GM23338 (cell line): Measurements from ENCODE around the gene SARNP. TPM values are rescaled to one million over a fixed set of nuclear protein-coding genes. Genes with fewer than 3 reads are reported as not detected.

ENCODE experiments used
- ATAC-seq: fragments of 200-7000 bp; cut with Tn5 transposase; 3 replicates; pipeline ENCODE4 v1.9.1; 2020
- DNase-seq: peaks from one replicate; pipeline ENCODE4 v3.0.0-alpha.2; 2015; ENCODE audit warnings: low spot score
- H2AFZ ChIP-seq: fragments of 200-600 bp; sonication (generic); 2 replicates; pipeline ENCODE4 v1.8.0; 2016; ENCODE audit warnings: antibody characterized with exemption, mild to moderate bottlenecking, moderate library complexity
- H3F3A ChIP-seq: fragments of 200-600 bp; sonication (generic); replicated peaks from 2 replicates; pipeline ENCODE4 v1.8.0; 2017; ENCODE audit warnings: antibody characterized with exemption, mixed run types, low read depth
- H3K27ac ChIP-seq: fragments of 200-600 bp; sonication (generic); 2 replicates; pipeline ENCODE4 v1.6.1; 2016; ENCODE audit warnings: low read depth
- H3K27me3 ChIP-seq: fragments of 200-600 bp; sonication (generic); 2 replicates; pipeline ENCODE4 v1.8.0; 2016; ENCODE audit warnings: mild to moderate bottlenecking, mixed run types, moderate library complexity; ENCODE audit not compliant: insufficient read depth
- H3K36me3 ChIP-seq: fragments of 200-600 bp; sonication (generic); 2 replicates; pipeline ENCODE4 v1.8.0; 2016; ENCODE audit warnings: mild to moderate bottlenecking; ENCODE audit not compliant: insufficient read depth
- H3K4me1 ChIP-seq: fragments of 200-600 bp; sonication (generic); 2 replicates; pipeline ENCODE4 v1.8.0; 2016; ENCODE audit warnings: mild to moderate bottlenecking, moderate library complexity; ENCODE audit not compliant: insufficient read depth
- H3K4me2 ChIP-seq: fragments of 200-600 bp; sonication (generic); 2 replicates; pipeline ENCODE4 v1.7.1; 2017; ENCODE audit warnings: mixed run types
- H3K4me3 ChIP-seq: fragments of 200-600 bp; sonication (generic); 2 replicates; pipeline ENCODE4 v1.6.1; 2016; ENCODE audit warnings: mixed run types
- H3K79me2 ChIP-seq: fragments of 200-600 bp; sonication (generic); replicated peaks from 2 replicates; pipeline ENCODE4 v1.8.0; 2017; ENCODE audit warnings: mild to moderate bottlenecking; ENCODE audit not compliant: insufficient read depth
- H3K9me2 ChIP-seq: fragments of 200-600 bp; sonication (generic); 2 replicates; pipeline ENCODE4 v1.8.0; 2017; ENCODE audit not compliant: insufficient read depth
- H4K20me1 ChIP-seq: fragments of 200-600 bp; sonication (generic); replicated peaks from 2 replicates; pipeline ENCODE4 v1.8.0; 2017; ENCODE audit warnings: mild to moderate bottlenecking; ENCODE audit not compliant: insufficient read depth
- H3K27ac Mint-ChIP-seq: 2 replicates; pipeline ENCODE4 v1.8.0; 2020; ENCODE audit warnings: inconsistent platforms, mild to moderate bottlenecking, moderate library complexity, mixed read lengths
- H3K27me3 Mint-ChIP-seq: 3 replicates; pipeline ENCODE4 v1.8.0; 2022; ENCODE audit warnings: low read depth, mild to moderate bottlenecking, moderate library complexity, mixed read lengths, inconsistent platforms; ENCODE audit not compliant: insufficient read depth, poor library complexity
- H3K36me3 Mint-ChIP-seq: 3 replicates; pipeline ENCODE4 v1.8.0; 2021; ENCODE audit warnings: low read depth, mild to moderate bottlenecking, inconsistent platforms, moderate library complexity, mixed read lengths
- H3K4me1 Mint-ChIP-seq: 3 replicates; pipeline ENCODE4 v1.8.0; 2020; ENCODE audit warnings: mild to moderate bottlenecking, inconsistent platforms, mixed read lengths
- H3K4me3 Mint-ChIP-seq: 3 replicates; pipeline ENCODE4 v1.8.0; 2021; ENCODE audit warnings: moderate library complexity, mild to moderate bottlenecking, inconsistent platforms, mixed read lengths
- H3K9me3 Mint-ChIP-seq: 3 replicates; pipeline ENCODE4 v1.8.0; 2020; ENCODE audit warnings: moderate library complexity, mild to moderate bottlenecking, inconsistent platforms, mixed read lengths
- NANOG ChIP-seq: IDR thresholded peaks from 2 replicates; pipeline ENCODE4 v1.6.1; 2016; ENCODE audit warnings: antibody characterized with exemption, borderline replicate concordance
- POLR2AphosphoS5 ChIP-seq: IDR thresholded peaks from 2 replicates; pipeline ENCODE4 v1.6.1; 2016; ENCODE audit warnings: antibody characterized with exemption, low read depth
- polyA plus RNA-seq: library from polyadenylated mRNA; unstranded; fragments of >200 nt; fragmentation: Nextera tagmentation; extraction: Ambion mirVana; gene quantifications from 2 replicates; pipeline ENCODE4 v1.2.1, GENCODE V29; 2016
- total RNA-seq: library from RNA; depleted of rRNA; stranded (reverse); fragments of >200 nt; shearing (Covaris generic); gene quantifications from 2 replicates; pipeline ENCODE4 v1.2.3, GENCODE V29; 2014
- TF ChIP-seq, protein P1 (sequence below): IDR thresholded peaks from one replicate; pipeline ENCODE4 v1.6.1; 2018; ENCODE audit warnings: antibody characterized with exemption; ENCODE audit not compliant: unreplicated experiment
- TF ChIP-seq, protein P2 (sequence below), 2 experiments: fragments of 200-600 bp in 1 of 2; sonication (generic) in 1 of 2; conservative IDR thresholded peaks; 2 replicates each; pipeline versions ENCODE4 v1.5.1 to v1.6.1; 2016 to 2017; ENCODE audit warnings: antibody characterized with exemption in 2 of 2, low read depth in 2 of 2, mild to moderate bottlenecking in 2 of 2, moderate library complexity in 1 of 2

The SARNP gene
- total and polyA plus RNA-seq, 2 experiments from 2014 or later, result 96.0 to 313 TPM

DNA sequence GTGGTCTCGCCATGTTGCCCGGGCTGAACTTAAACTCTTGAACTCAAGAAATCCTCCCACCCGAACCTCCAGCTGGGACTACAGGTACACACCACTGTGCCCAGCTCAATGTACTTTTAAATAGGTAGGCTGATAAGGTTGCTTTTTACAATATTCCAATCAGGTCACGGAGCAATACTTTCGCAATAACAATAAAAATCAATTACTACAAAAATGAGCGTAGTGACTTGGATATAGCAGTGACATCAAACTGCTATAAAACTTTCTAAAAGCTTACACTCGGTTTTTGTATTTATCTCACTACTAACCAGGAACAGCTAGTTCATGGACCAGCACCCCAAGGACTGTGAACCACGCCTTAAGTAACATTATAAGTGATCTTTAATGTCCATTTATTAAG, 10.5 kb downstream of the SARNP start (continued):
- no peak for TF ChIP-seq POLR2AphosphoS5
- TF ChIP-seq, protein P1, sequence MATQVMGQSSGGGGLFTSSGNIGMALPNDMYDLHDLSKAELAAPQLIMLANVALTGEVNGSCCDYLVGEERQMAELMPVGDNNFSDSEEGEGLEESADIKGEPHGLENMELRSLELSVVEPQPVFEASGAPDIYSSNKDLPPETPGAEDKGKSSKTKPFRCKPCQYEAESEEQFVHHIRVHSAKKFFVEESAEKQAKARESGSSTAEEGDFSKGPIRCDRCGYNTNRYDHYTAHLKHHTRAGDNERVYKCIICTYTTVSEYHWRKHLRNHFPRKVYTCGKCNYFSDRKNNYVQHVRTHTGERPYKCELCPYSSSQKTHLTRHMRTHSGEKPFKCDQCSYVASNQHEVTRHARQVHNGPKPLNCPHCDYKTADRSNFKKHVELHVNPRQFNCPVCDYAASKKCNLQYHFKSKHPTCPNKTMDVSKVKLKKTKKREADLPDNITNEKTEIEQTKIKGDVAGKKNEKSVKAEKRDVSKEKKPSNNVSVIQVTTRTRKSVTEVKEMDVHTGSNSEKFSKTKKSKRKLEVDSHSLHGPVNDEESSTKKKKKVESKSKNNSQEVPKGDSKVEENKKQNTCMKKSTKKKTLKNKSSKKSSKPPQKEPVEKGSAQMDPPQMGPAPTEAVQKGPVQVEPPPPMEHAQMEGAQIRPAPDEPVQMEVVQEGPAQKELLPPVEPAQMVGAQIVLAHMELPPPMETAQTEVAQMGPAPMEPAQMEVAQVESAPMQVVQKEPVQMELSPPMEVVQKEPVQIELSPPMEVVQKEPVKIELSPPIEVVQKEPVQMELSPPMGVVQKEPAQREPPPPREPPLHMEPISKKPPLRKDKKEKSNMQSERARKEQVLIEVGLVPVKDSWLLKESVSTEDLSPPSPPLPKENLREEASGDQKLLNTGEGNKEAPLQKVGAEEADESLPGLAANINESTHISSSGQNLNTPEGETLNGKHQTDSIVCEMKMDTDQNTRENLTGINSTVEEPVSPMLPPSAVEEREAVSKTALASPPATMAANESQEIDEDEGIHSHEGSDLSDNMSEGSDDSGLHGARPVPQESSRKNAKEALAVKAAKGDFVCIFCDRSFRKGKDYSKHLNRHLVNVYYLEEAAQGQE, result no peak

DNA sequence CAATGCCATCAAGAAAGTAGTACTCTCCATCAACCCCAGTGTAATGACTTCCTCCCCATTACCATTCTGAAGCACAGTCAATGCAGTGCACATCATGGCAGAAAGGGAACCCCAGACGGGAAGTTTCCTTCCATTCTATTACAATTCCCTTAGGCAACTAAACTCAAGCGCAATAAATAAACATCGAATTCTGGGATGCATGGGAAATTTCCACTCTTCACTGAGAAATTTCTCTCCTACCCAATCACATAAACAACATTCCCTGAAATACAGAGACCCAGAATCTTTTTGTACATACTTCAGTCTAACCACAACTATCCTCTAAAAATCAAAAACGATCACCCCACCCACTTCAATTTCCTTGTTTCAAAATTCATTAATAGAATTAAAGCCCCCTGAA, 20.0 kb downstream of the SARNP start:
- Histone ChIP-seq H3K36me3 (peaks cover 48% of the 10 kb centered on the region), H3K9me2 (no peaks in the 10 kb centered on the region), H2AFZ (no peak overlapping the region), H3K27ac (no peak overlapping the region; the same call in 1 of the 2 replicates), H3K27me3 (no peaks in the 10 kb centered on the region), H3K79me2 (peaks cover 36% of the 10 kb centered on the region), H3K4me3 (no peak overlapping the region), H3K4me2 (no peak overlapping the region), H3F3A (peaks cover 14% of the 10 kb centered on the region), H4K20me1 (peaks cover 18% of the 10 kb centered on the region), H3K4me1 (peaks cover 4% of the 10 kb centered on the region; the same call in 1 of the 2 replicates)
- TF ChIP-seq POLR2AphosphoS5, result no peak
- H3K27ac Mint-ChIP-seq, result no peak overlapping the region
- no peaks in the 10 kb centered on the region for H3K27me3 Mint-ChIP-seq
- H3K4me3 Mint-ChIP-seq, result no peak overlapping the region
- peaks cover 80% of the 10 kb centered on the region for H3K36me3 Mint-ChIP-seq
- ATAC-seq (no peak), DNase-seq (no peak)
- H3K9me3 Mint-ChIP-seq, result no peaks in the 10 kb centered on the region
- peaks cover 6% of the 10 kb centered on the region for H3K4me1 Mint-ChIP-seq

GRCh38 chr12:55797068-55797467, 20.5 kb downstream of the SARNP start:
- Mint-ChIP-seq H3K27me3 (no peaks in the 10 kb centered on the region), H3K4me3 (no peak overlapping the region), H3K27ac (peak overlapping the region; percentile 11; the same call in 1 of the 2 replicates), H3K4me1 (peaks cover 6% of the 10 kb centered on the region), H3K9me3 (no peaks in the 10 kb centered on the region), H3K36me3 (peaks cover 81% of the 10 kb centered on the region)
- Histone ChIP-seq H3K4me3 (no peak overlapping the region), H3K27me3 (no peaks in the 10 kb centered on the region), H3K79me2 (peaks cover 32% of the 10 kb centered on the region), H2AFZ (no peak overlapping the region), H3K27ac (no peak overlapping the region), H3K4me2 (no peak overlapping the region), H3K9me2 (no peaks in the 10 kb centered on the region), H3K4me1 (peaks cover 4% of the 10 kb centered on the region; the same call in 1 of the 2 replicates), H4K20me1 (peaks cover 17% of the 10 kb centered on the region), H3F3A (peaks cover 14% of the 10 kb centered on the region), H3K36me3 (peaks cover 48% of the 10 kb centered on the region)
- TF ChIP-seq, protein P2, sequence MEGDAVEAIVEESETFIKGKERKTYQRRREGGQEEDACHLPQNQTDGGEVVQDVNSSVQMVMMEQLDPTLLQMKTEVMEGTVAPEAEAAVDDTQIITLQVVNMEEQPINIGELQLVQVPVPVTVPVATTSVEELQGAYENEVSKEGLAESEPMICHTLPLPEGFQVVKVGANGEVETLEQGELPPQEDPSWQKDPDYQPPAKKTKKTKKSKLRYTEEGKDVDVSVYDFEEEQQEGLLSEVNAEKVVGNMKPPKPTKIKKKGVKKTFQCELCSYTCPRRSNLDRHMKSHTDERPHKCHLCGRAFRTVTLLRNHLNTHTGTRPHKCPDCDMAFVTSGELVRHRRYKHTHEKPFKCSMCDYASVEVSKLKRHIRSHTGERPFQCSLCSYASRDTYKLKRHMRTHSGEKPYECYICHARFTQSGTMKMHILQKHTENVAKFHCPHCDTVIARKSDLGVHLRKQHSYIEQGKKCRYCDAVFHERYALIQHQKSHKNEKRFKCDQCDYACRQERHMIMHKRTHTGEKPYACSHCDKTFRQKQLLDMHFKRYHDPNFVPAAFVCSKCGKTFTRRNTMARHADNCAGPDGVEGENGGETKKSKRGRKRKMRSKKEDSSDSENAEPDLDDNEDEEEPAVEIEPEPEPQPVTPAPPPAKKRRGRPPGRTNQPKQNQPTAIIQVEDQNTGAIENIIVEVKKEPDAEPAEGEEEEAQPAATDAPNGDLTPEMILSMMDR (conservative IDR thresholded peaks at IDR 0.05; ENCODE audit: low read depth in 2 of 2), result peak; percentile 67 to 72
- no peak for TF ChIP-seq NANOG
- ATAC-seq (peak; percentile 53; the same call in 2 of the 3 replicates), DNase-seq (peak; percentile 83)
